ENCODE results near the gene H6PD. TPM values are rescaled to one million over a fixed set of nuclear protein-coding genes. Genes with fewer than 3 reads are reported as not detected.

Gene H6PD
- total RNA-seq, 1 donor from 2014 or later = 48.4 TPM

Other genes with a start within 250 kb of the H6PD start
- gene SLC2A7, start 208.4 kb upstream of the H6PD start, total RNA-seq = not detected in 2 replicates
- 0.39 TPM in 1 of 2 replicates, not detected in the other for gene SLC2A5, start 165.1 kb upstream of the H6PD start, total RNA-seq
- 0.76 and 4.1 TPM in 2 replicates for gene GPR157, start 105.7 kb upstream of the H6PD start, total RNA-seq
- 52.8 and 63.2 TPM in 2 replicates for gene SPSB1, start 58.1 kb downstream of the H6PD start, total RNA-seq

Data from osteocyte (in vitro differentiated cells).